DMS79 treated with DMSO at 0.1 percent for 48 hours (cell line): ENCODE data around the gene IL17RD.

Experiments
- DNase-seq: peaks from one replicate; lab custom pipeline; 2025; lab: John Stamatoyannopoulos, UW

The IL17RD gene

GRCh38 chr3:57158813-57159738, 6.1 kb downstream of the IL17RD start:
- no peak for DNase-seq

- DNase-seq: no peak
Measured at GRCh38 chr3:57158325-57158724, 6.8 kb downstream of the IL17RD start.

- no peak for DNase-seq
Measured at GRCh38 chr3:57157545-57157944, 7.6 kb downstream of the IL17RD start.

GRCh38 chr3:57155310-57155643, 9.9 kb downstream of the IL17RD start:
- no peak for DNase-seq

- no peak for DNase-seq
Measured at GRCh38 chr3:57154470-57155309, 10.5 kb downstream of the IL17RD start.

- no peak for DNase-seq
Measured at GRCh38 chr3:57152151-57153143, 12.7 kb downstream of the IL17RD start.

GRCh38 chr3:57151749-57152148, 13.4 kb downstream of the IL17RD start:
- no peak for DNase-seq

GRCh38 chr3:57151021-57151449, 14.1 kb downstream of the IL17RD start:
- no peak for DNase-seq

GRCh38 chr3:57150113-57150581, 15.0 kb downstream of the IL17RD start:
- DNase-seq: no peak

- DNase-seq: no peak
Measured at GRCh38 chr3:57147071-57147470, 18.1 kb downstream of the IL17RD start.

- DNase-seq: no peak
Measured at GRCh38 chr3:57145852-57146251, 19.3 kb downstream of the IL17RD start.

- DNase-seq: no peak
Measured at GRCh38 chr3:57144952-57145351, 20.2 kb downstream of the IL17RD start.

GRCh38 chr3:57143886-57144459, 21.2 kb downstream of the IL17RD start:
- no peak for DNase-seq

- DNase-seq: no peak
Measured at GRCh38 chr3:57142411-57142723, 22.8 kb downstream of the IL17RD start.

GRCh38 chr3:57141719-57142410, 23.3 kb downstream of the IL17RD start:
- no peak for DNase-seq

- DNase-seq: no peak
Measured at GRCh38 chr3:57140894-57141293, 24.3 kb downstream of the IL17RD start.

- no peak for DNase-seq
Measured at GRCh38 chr3:57135964-57136719, 29.0 kb downstream of the IL17RD start.

- no peak for DNase-seq
Measured at GRCh38 chr3:57133157-57133556, 32.0 kb downstream of the IL17RD start.

- DNase-seq: no peak
Measured at GRCh38 chr3:57132674-57133073, 32.5 kb downstream of the IL17RD start.

GRCh38 chr3:57131210-57131588, 34.0 kb downstream of the IL17RD start:
- DNase-seq: no peak
